GM23338 (cell line): ENCODE results near the gene UQCC3. TPM values are rescaled to one million over a fixed set of nuclear protein-coding genes. Genes with fewer than 3 reads are reported as not detected.

Experiments used
- ATAC-seq: fragments of 200-7000 bp; cut with Tn5 transposase; 3 replicates; pipeline ENCODE4 v1.9.1; 2020
- DNase-seq: peaks from one replicate; pipeline ENCODE4 v3.0.0-alpha.2; 2015; ENCODE audit warnings: low spot score
- H2AFZ ChIP-seq: fragments of 200-600 bp; sonication (generic); 2 replicates; pipeline ENCODE4 v1.8.0; 2016; ENCODE audit warnings: antibody characterized with exemption, mild to moderate bottlenecking, moderate library complexity
- H3F3A ChIP-seq: fragments of 200-600 bp; sonication (generic); replicated peaks from 2 replicates; pipeline ENCODE4 v1.8.0; 2017; ENCODE audit warnings: antibody characterized with exemption, mixed run types, low read depth
- H3K27ac ChIP-seq: fragments of 200-600 bp; sonication (generic); 2 replicates; pipeline ENCODE4 v1.6.1; 2016; ENCODE audit warnings: low read depth
- H3K27me3 ChIP-seq: fragments of 200-600 bp; sonication (generic); 2 replicates; pipeline ENCODE4 v1.8.0; 2016; ENCODE audit warnings: mild to moderate bottlenecking, mixed run types, moderate library complexity; ENCODE audit not compliant: insufficient read depth
- H3K36me3 ChIP-seq: fragments of 200-600 bp; sonication (generic); 2 replicates; pipeline ENCODE4 v1.8.0; 2016; ENCODE audit warnings: mild to moderate bottlenecking; ENCODE audit not compliant: insufficient read depth
- H3K4me1 ChIP-seq: fragments of 200-600 bp; sonication (generic); 2 replicates; pipeline ENCODE4 v1.8.0; 2016; ENCODE audit warnings: mild to moderate bottlenecking, moderate library complexity; ENCODE audit not compliant: insufficient read depth
- H3K4me2 ChIP-seq: fragments of 200-600 bp; sonication (generic); 2 replicates; pipeline ENCODE4 v1.7.1; 2017; ENCODE audit warnings: mixed run types
- H3K4me3 ChIP-seq: fragments of 200-600 bp; sonication (generic); 2 replicates; pipeline ENCODE4 v1.6.1; 2016; ENCODE audit warnings: mixed run types
- H3K79me2 ChIP-seq: fragments of 200-600 bp; sonication (generic); replicated peaks from 2 replicates; pipeline ENCODE4 v1.8.0; 2017; ENCODE audit warnings: mild to moderate bottlenecking; ENCODE audit not compliant: insufficient read depth
- H3K9me2 ChIP-seq: fragments of 200-600 bp; sonication (generic); 2 replicates; pipeline ENCODE4 v1.8.0; 2017; ENCODE audit not compliant: insufficient read depth
- H4K20me1 ChIP-seq: fragments of 200-600 bp; sonication (generic); replicated peaks from 2 replicates; pipeline ENCODE4 v1.8.0; 2017; ENCODE audit warnings: mild to moderate bottlenecking; ENCODE audit not compliant: insufficient read depth
- H3K27ac Mint-ChIP-seq: 2 replicates; pipeline ENCODE4 v1.8.0; 2020; ENCODE audit warnings: inconsistent platforms, mild to moderate bottlenecking, moderate library complexity, mixed read lengths
- H3K27me3 Mint-ChIP-seq: 3 replicates; pipeline ENCODE4 v1.8.0; 2022; ENCODE audit warnings: low read depth, mild to moderate bottlenecking, moderate library complexity, mixed read lengths, inconsistent platforms; ENCODE audit not compliant: insufficient read depth, poor library complexity
- H3K36me3 Mint-ChIP-seq: 3 replicates; pipeline ENCODE4 v1.8.0; 2021; ENCODE audit warnings: low read depth, mild to moderate bottlenecking, inconsistent platforms, moderate library complexity, mixed read lengths
- H3K4me1 Mint-ChIP-seq: 3 replicates; pipeline ENCODE4 v1.8.0; 2020; ENCODE audit warnings: mild to moderate bottlenecking, inconsistent platforms, mixed read lengths
- H3K4me3 Mint-ChIP-seq: 3 replicates; pipeline ENCODE4 v1.8.0; 2021; ENCODE audit warnings: moderate library complexity, mild to moderate bottlenecking, inconsistent platforms, mixed read lengths
- H3K9me3 Mint-ChIP-seq: 3 replicates; pipeline ENCODE4 v1.8.0; 2020; ENCODE audit warnings: moderate library complexity, mild to moderate bottlenecking, inconsistent platforms, mixed read lengths
- CREB1 ChIP-seq: fragments of 250-450 bp; sonication (Bioruptor Pico); IDR thresholded peaks from 2 replicates; pipeline ENCODE4 v1.5.0; 2020; ENCODE audit warnings: low read depth, mild to moderate bottlenecking, moderate library complexity
- EZH2 ChIP-seq: fragments of 200-600 bp; sonication (generic); IDR thresholded peaks from one replicate; pipeline ENCODE4 v1.8.0; 2017; ENCODE audit warnings: antibody characterized with exemption, mild to moderate bottlenecking, low read depth; ENCODE audit not compliant: unreplicated experiment
- EZH2phosphoT487 ChIP-seq: fragments of 200-600 bp; sonication (generic); IDR thresholded peaks from one replicate; pipeline ENCODE4 v1.8.1; 2018; ENCODE audit warnings: antibody characterized with exemption; ENCODE audit not compliant: unreplicated experiment
- JUNB ChIP-seq: IDR thresholded peaks from one replicate; pipeline ENCODE4 v1.6.1; 2016; ENCODE audit warnings: antibody characterized with exemption; ENCODE audit not compliant: unreplicated experiment
- NANOG ChIP-seq: IDR thresholded peaks from 2 replicates; pipeline ENCODE4 v1.6.1; 2016; ENCODE audit warnings: antibody characterized with exemption, borderline replicate concordance
- POLR2AphosphoS5 ChIP-seq: IDR thresholded peaks from 2 replicates; pipeline ENCODE4 v1.6.1; 2016; ENCODE audit warnings: antibody characterized with exemption, low read depth
- STAT1 ChIP-seq: IDR thresholded peaks from one replicate; pipeline ENCODE4 v1.6.1; 2016; ENCODE audit warnings: antibody characterized with exemption; ENCODE audit not compliant: unreplicated experiment
- ZNF114 ChIP-seq: fragments of 250-450 bp; sonication (Bioruptor Pico); IDR thresholded peaks from 2 replicates; pipeline ENCODE4 v1.5.0; 2020; ENCODE audit warnings: mild to moderate bottlenecking, moderate library complexity
- ZNF331 ChIP-seq: fragments of 250-450 bp; sonication (Bioruptor Pico); IDR thresholded peaks from 2 replicates; pipeline ENCODE4 v1.5.0; 2020; ENCODE audit warnings: low read depth, mild to moderate bottlenecking, moderate library complexity
- polyA plus RNA-seq: library from polyadenylated mRNA; unstranded; fragments of >200 nt; fragmentation: Nextera tagmentation; extraction: Ambion mirVana; gene quantifications from 2 replicates; pipeline ENCODE4 v1.2.1, GENCODE V29; 2016
- total RNA-seq: library from RNA; depleted of rRNA; stranded (reverse); fragments of >200 nt; shearing (Covaris generic); gene quantifications from 2 replicates; pipeline ENCODE4 v1.2.3, GENCODE V29; 2014
- TF ChIP-seq, protein P1 (sequence below): IDR thresholded peaks from one replicate; pipeline ENCODE4 v1.6.1; 2018; ENCODE audit warnings: antibody characterized with exemption; ENCODE audit not compliant: unreplicated experiment
- TF ChIP-seq, protein P2 (sequence below): fragments of 250-450 bp; sonication (Bioruptor Pico); IDR thresholded peaks from 2 replicates; pipeline ENCODE4 v1.5.0; 2020; ENCODE audit warnings: mild to moderate bottlenecking, moderate library complexity
- TF ChIP-seq, protein P3 (sequence below), 2 experiments: fragments of 200-600 bp in 1 of 2; sonication (generic) in 1 of 2; conservative IDR thresholded peaks; 2 replicates each; pipeline versions ENCODE4 v1.5.1 to v1.6.1; 2016 to 2017; ENCODE audit warnings: antibody characterized with exemption in 2 of 2, low read depth in 2 of 2, mild to moderate bottlenecking in 2 of 2, moderate library complexity in 1 of 2
- TF ChIP-seq, protein P4 (sequence below): IDR thresholded peaks from 2 replicates; pipeline ENCODE4 v1.6.1; 2016; ENCODE audit warnings: antibody characterized with exemption

Gene UQCC3
- total and polyA plus RNA-seq, 2 experiments from 2014 or later: 13.0 to 54.7 TPM

DNA sequence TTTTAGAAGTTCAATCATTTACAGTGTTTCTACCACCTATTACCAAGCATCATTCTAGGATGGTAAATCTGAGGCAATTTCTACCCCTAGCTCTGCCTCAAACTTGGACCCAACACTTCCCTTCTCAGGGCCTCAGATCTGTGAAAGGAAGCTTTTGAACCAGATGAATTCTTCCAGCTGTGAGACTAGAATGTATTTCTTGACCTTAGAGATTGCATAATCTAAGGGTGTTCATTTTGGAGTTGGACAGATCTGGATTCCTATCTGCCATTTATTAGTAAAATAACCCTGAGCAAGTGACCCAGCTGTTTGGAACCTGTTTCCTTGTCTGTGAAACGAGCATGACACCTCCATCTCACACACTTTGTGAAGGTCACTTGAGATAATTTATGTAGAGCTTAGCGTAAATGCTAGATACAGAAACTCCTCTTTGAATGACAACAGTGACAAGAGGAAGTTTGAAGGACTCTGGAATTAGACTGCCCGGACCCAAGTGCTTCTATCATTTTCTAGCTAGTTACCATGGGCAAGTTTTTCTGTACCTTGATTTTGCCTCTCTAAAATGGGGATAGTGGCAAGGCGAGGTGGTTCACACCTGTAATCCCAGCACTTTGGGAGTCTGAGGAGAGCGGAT lies 14.6 kb upstream of the UQCC3 start:
- H2AFZ ChIP-seq: no peak overlapping the region
- peaks cover 5% of the 10 kb centered on the region; the same call in 2 of the 3 replicates for H3K36me3 Mint-ChIP-seq
- no peak overlapping the region for H3K4me2 ChIP-seq
- H4K20me1 ChIP-seq: no peaks in the 10 kb centered on the region
- H3K27ac Mint-ChIP-seq: no peak overlapping the region
- H3K4me3 ChIP-seq: no peak overlapping the region
- no peaks in the 10 kb centered on the region for H3K36me3 ChIP-seq
- peaks cover 21% of the 10 kb centered on the region for H3F3A ChIP-seq
- TF ChIP-seq ZNF114 (CRISPR knock-in tag): no peak
- TF ChIP-seq STAT1: no peak
- no peak for TF ChIP-seq EZH2phosphoT487
- TF ChIP-seq, protein P1, sequence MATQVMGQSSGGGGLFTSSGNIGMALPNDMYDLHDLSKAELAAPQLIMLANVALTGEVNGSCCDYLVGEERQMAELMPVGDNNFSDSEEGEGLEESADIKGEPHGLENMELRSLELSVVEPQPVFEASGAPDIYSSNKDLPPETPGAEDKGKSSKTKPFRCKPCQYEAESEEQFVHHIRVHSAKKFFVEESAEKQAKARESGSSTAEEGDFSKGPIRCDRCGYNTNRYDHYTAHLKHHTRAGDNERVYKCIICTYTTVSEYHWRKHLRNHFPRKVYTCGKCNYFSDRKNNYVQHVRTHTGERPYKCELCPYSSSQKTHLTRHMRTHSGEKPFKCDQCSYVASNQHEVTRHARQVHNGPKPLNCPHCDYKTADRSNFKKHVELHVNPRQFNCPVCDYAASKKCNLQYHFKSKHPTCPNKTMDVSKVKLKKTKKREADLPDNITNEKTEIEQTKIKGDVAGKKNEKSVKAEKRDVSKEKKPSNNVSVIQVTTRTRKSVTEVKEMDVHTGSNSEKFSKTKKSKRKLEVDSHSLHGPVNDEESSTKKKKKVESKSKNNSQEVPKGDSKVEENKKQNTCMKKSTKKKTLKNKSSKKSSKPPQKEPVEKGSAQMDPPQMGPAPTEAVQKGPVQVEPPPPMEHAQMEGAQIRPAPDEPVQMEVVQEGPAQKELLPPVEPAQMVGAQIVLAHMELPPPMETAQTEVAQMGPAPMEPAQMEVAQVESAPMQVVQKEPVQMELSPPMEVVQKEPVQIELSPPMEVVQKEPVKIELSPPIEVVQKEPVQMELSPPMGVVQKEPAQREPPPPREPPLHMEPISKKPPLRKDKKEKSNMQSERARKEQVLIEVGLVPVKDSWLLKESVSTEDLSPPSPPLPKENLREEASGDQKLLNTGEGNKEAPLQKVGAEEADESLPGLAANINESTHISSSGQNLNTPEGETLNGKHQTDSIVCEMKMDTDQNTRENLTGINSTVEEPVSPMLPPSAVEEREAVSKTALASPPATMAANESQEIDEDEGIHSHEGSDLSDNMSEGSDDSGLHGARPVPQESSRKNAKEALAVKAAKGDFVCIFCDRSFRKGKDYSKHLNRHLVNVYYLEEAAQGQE: no peak
- TF ChIP-seq, protein P2, sequence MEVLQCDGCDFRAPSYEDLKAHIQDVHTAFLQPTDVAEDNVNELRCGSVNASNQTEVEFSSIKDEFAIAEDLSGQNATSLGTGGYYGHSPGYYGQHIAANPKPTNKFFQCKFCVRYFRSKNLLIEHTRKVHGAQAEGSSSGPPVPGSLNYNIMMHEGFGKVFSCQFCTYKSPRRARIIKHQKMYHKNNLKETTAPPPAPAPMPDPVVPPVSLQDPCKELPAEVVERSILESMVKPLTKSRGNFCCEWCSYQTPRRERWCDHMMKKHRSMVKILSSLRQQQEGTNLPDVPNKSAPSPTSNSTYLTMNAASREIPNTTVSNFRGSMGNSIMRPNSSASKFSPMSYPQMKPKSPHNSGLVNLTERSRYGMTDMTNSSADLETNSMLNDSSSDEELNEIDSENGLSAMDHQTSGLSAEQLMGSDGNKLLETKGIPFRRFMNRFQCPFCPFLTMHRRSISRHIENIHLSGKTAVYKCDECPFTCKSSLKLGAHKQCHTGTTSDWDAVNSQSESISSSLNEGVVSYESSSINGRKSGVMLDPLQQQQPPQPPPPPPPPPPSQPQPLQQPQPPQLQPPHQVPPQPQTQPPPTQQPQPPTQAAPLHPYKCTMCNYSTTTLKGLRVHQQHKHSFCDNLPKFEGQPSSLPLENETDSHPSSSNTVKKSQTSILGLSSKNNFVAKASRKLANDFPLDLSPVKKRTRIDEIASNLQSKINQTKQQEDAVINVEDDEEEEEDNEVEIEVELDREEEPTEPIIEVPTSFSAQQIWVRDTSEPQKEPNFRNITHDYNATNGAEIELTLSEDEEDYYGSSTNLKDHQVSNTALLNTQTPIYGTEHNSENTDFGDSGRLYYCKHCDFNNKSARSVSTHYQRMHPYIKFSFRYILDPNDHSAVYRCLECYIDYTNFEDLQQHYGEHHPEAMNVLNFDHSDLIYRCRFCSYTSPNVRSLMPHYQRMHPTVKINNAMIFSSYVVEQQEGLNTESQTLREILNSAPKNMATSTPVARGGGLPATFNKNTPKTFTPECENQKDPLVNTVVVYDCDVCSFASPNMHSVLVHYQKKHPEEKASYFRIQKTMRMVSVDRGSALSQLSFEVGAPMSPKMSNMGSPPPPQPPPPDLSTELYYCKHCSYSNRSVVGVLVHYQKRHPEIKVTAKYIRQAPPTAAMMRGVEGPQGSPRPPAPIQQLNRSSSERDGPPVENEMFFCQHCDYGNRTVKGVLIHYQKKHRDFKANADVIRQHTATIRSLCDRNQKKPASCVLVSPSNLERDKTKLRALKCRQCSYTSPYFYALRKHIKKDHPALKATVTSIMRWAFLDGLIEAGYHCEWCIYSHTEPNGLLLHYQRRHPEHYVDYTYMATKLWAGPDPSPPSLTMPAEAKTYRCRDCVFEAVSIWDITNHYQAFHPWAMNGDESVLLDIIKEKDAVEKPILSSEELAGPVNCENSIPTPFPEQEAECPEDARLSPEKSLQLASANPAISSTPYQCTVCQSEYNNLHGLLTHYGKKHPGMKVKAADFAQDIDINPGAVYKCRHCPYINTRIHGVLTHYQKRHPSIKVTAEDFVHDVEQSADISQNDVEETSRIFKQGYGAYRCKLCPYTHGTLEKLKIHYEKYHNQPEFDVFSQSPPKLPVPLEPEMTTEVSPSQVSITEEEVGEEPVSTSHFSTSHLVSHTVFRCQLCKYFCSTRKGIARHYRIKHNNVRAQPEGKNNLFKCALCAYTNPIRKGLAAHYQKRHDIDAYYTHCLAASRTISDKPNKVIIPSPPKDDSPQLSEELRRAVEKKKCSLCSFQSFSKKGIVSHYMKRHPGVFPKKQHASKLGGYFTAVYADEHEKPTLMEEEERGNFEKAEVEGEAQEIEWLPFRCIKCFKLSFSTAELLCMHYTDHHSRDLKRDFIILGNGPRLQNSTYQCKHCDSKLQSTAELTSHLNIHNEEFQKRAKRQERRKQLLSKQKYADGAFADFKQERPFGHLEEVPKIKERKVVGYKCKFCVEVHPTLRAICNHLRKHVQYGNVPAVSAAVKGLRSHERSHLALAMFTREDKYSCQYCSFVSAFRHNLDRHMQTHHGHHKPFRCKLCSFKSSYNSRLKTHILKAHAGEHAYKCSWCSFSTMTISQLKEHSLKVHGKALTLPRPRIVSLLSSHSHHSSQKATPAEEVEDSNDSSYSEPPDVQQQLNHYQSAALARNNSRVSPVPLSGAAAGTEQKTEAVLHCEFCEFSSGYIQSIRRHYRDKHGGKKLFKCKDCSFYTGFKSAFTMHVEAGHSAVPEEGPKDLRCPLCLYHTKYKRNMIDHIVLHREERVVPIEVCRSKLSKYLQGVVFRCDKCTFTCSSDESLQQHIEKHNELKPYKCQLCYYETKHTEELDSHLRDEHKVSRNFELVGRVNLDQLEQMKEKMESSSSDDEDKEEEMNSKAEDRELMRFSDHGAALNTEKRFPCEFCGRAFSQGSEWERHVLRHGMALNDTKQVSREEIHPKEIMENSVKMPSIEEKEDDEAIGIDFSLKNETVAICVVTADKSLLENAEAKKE (CRISPR knock-in tag): no peak
- TF ChIP-seq, protein P3, sequence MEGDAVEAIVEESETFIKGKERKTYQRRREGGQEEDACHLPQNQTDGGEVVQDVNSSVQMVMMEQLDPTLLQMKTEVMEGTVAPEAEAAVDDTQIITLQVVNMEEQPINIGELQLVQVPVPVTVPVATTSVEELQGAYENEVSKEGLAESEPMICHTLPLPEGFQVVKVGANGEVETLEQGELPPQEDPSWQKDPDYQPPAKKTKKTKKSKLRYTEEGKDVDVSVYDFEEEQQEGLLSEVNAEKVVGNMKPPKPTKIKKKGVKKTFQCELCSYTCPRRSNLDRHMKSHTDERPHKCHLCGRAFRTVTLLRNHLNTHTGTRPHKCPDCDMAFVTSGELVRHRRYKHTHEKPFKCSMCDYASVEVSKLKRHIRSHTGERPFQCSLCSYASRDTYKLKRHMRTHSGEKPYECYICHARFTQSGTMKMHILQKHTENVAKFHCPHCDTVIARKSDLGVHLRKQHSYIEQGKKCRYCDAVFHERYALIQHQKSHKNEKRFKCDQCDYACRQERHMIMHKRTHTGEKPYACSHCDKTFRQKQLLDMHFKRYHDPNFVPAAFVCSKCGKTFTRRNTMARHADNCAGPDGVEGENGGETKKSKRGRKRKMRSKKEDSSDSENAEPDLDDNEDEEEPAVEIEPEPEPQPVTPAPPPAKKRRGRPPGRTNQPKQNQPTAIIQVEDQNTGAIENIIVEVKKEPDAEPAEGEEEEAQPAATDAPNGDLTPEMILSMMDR (conservative IDR thresholded peaks at IDR 0.05; ENCODE audit: low read depth in 2 of 2): no peak
- TF ChIP-seq EZH2: no peak
- TF ChIP-seq JUNB: no peak
- TF ChIP-seq, protein P4, sequence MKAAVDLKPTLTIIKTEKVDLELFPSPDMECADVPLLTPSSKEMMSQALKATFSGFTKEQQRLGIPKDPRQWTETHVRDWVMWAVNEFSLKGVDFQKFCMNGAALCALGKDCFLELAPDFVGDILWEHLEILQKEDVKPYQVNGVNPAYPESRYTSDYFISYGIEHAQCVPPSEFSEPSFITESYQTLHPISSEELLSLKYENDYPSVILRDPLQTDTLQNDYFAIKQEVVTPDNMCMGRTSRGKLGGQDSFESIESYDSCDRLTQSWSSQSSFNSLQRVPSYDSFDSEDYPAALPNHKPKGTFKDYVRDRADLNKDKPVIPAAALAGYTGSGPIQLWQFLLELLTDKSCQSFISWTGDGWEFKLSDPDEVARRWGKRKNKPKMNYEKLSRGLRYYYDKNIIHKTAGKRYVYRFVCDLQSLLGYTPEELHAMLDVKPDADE: no peak
- TF ChIP-seq NANOG: no peak
- TF ChIP-seq ZNF331: no peak
- no peak for TF ChIP-seq POLR2AphosphoS5
- no peak for TF ChIP-seq CREB1 (CRISPR knock-in tag)
- peaks cover 8% of the 10 kb centered on the region; the same call in 1 of the 2 replicates for H3K4me1 ChIP-seq
- no peaks in the 10 kb centered on the region for H3K9me2 ChIP-seq
- no peaks in the 10 kb centered on the region for H3K27me3 ChIP-seq
- peaks cover 10% of the 10 kb centered on the region for H3K27me3 Mint-ChIP-seq
- H3K9me3 Mint-ChIP-seq: no peaks in the 10 kb centered on the region
- H3K4me3 Mint-ChIP-seq: no peak overlapping the region
- DNase-seq: no peak
- peaks cover 8% of the 10 kb centered on the region for H3K4me1 Mint-ChIP-seq
- peaks cover 11% of the 10 kb centered on the region for H3K79me2 ChIP-seq
- ATAC-seq: no peak
- H3K27ac ChIP-seq: no peak overlapping the region
